Mesenchymal stem cell (in vitro differentiated cells and primary cell): Measurements from ENCODE around the gene ATR.
A peak's percentile ranks its signal among the peaks of the same experiment; 100 is the strongest.

Experiments used
- DNase-seq: peaks from one replicate; pipeline ENCODE4 v3.0.0-alpha.2; 2013
- H2AFZ ChIP-seq: one replicate; pipeline ENCODE4 v1.6.1; 2013; ENCODE audit warnings: low read depth, mild to moderate bottlenecking, control low read depth, inconsistent platforms, low read length, moderate library complexity
- H2AK5ac ChIP-seq: 2 replicates; pipeline ENCODE4 v1.6.1; 2013; ENCODE audit warnings: low read length, moderate library complexity, mild to moderate bottlenecking, inconsistent platforms; ENCODE audit not compliant: severe bottlenecking
- H2BK120ac ChIP-seq: one replicate; pipeline ENCODE4 v1.6.1; 2013; ENCODE audit warnings: low read depth, mild to moderate bottlenecking, inconsistent platforms, low read length, moderate library complexity
- H2BK12ac ChIP-seq, 2 experiments: one replicate each; pipeline ENCODE4 v1.6.1; 2013; ENCODE audit warnings: inconsistent platforms in 2 of 2, low read length in 2 of 2, mild to moderate bottlenecking in 2 of 2, moderate library complexity in 2 of 2, control low read depth in 1 of 2
- H2BK15ac ChIP-seq: one replicate; pipeline ENCODE4 v1.6.1; 2013; ENCODE audit warnings: mild to moderate bottlenecking, low read depth, inconsistent platforms; ENCODE audit not compliant: poor library complexity, severe bottlenecking
- H2BK5ac ChIP-seq: 2 replicates; pipeline ENCODE4 v1.6.1; 2013; ENCODE audit warnings: low read depth, mild to moderate bottlenecking, low read length, control low read depth, inconsistent platforms; ENCODE audit not compliant: poor library complexity, severe bottlenecking
- H3K14ac ChIP-seq, 2 experiments: one replicate each; pipeline ENCODE4 v1.6.1; 2013; ENCODE audit warnings: inconsistent platforms in 2 of 2, low read length in 2 of 2, control low read depth in 1 of 2, mild to moderate bottlenecking in 1 of 2, moderate library complexity in 1 of 2
- H3K18ac ChIP-seq, 2 experiments: one replicate each; pipeline ENCODE4 v1.6.1; 2013; ENCODE audit warnings: inconsistent platforms in 2 of 2, low read length in 2 of 2, control low read depth in 1 of 2, low read depth in 1 of 2, mild to moderate bottlenecking in 1 of 2
- H3K23ac ChIP-seq, 2 experiments: one replicate each; pipeline ENCODE4 v1.6.1; 2013; ENCODE audit warnings: inconsistent platforms in 2 of 2, low read length in 2 of 2, mild to moderate bottlenecking in 2 of 2, moderate library complexity in 2 of 2, control low read depth in 1 of 2
- H3K27ac ChIP-seq: 2 replicates; pipeline ENCODE4 v1.5.1; 2013; ENCODE audit warnings: mild to moderate bottlenecking, moderate library complexity, low read length, control low read depth, inconsistent platforms; ENCODE audit not compliant: poor library complexity, severe bottlenecking
- H3K27me3 ChIP-seq, 2 experiments: 2 replicates each; pipeline versions ENCODE4 v1.6.1 to v1.7.0; 2013; ENCODE audit warnings: low read length in 2 of 2, mild to moderate bottlenecking in 2 of 2, moderate library complexity in 2 of 2, control low read depth in 1 of 2, inconsistent platforms in 1 of 2; ENCODE audit not compliant: control insufficient read depth in 1 of 2, insufficient read depth in 1 of 2
- H3K36me3 ChIP-seq, 2 experiments: 2 replicates each; pipeline versions ENCODE4 v1.6.1 to v1.7.0; 2013; ENCODE audit warnings: low read length in 2 of 2, control low read depth in 1 of 2, inconsistent platforms in 1 of 2, low read depth in 1 of 2, mild to moderate bottlenecking in 1 of 2; ENCODE audit not compliant: insufficient read depth in 2 of 2, control insufficient read depth in 1 of 2
- H3K4ac ChIP-seq, 2 experiments: one replicate each; pipeline ENCODE4 v1.6.1; 2013; ENCODE audit warnings: inconsistent platforms in 2 of 2, low read length in 2 of 2, mild to moderate bottlenecking in 2 of 2, moderate library complexity in 2 of 2, control low read depth in 1 of 2, low read depth in 1 of 2
- H3K4me1 ChIP-seq: 2 replicates; pipeline ENCODE4 v1.6.1; 2013; ENCODE audit warnings: low read depth, low read length, control low read depth; ENCODE audit not compliant: control insufficient read depth, insufficient read depth
- H3K4me2 ChIP-seq: 2 replicates; pipeline ENCODE4 v1.6.1; 2013; ENCODE audit warnings: low read length, mild to moderate bottlenecking, inconsistent platforms; ENCODE audit not compliant: poor library complexity, severe bottlenecking
- H3K4me3 ChIP-seq, 2 experiments: 2 replicates each; pipeline versions ENCODE4 v1.5.1 to v1.7.0; 2013; ENCODE audit warnings: low read length in 2 of 2, mild to moderate bottlenecking in 2 of 2, control low read depth in 1 of 2, low read depth in 1 of 2; ENCODE audit not compliant: insufficient read depth in 1 of 2
- H3K79me1 ChIP-seq: replicated peaks from 2 replicates; pipeline ENCODE4 v1.6.1; 2013; ENCODE audit warnings: mild to moderate bottlenecking, control low read depth, low read length, inconsistent platforms; ENCODE audit not compliant: poor library complexity, severe bottlenecking
- H3K9ac ChIP-seq: 2 replicates; pipeline ENCODE4 v1.7.0; 2013; ENCODE audit warnings: mild to moderate bottlenecking, low read length, moderate library complexity
- H3K9me3 ChIP-seq: 2 replicates; pipeline ENCODE4 v1.7.0; 2013; ENCODE audit warnings: mild to moderate bottlenecking, low read length; ENCODE audit not compliant: control insufficient read depth
- H4K8ac ChIP-seq: one replicate; pipeline ENCODE4 v1.6.1; 2013; ENCODE audit warnings: inconsistent platforms, mild to moderate bottlenecking, low read length, moderate library complexity
- H4K91ac ChIP-seq: one replicate; pipeline ENCODE4 v1.6.1; 2013; ENCODE audit warnings: mild to moderate bottlenecking, low read length, inconsistent platforms
- WGBS: methylation state at CpG from one replicate; pipeline ENCODE4 v1.1.7; 2013; ENCODE audit warnings: mixed read lengths; 5-methylcytosine and 5-hydroxymethylcytosine counted together

ATR gene

GRCh38 chr3:142481196-142481595, 97.3 kb downstream of the ATR start:
- peak overlapping the region in 1 of 2 experiments; percentile 52 for H3K4me3 ChIP-seq
- H3K14ac ChIP-seq: no peak overlapping the region
- no peaks in the 10 kb centered on the region for H3K27me3 ChIP-seq
- WGBS: 100% methylated on average over 2 of the region's 2 CpGs
- no peak overlapping the region for H3K4me2 ChIP-seq
- H2BK120ac ChIP-seq: no peak overlapping the region
- no peak overlapping the region for H4K91ac ChIP-seq
- no peak overlapping the region for H3K27ac ChIP-seq
- H2BK5ac ChIP-seq: no peak overlapping the region
- no peak overlapping the region for H2BK12ac ChIP-seq
- H2AFZ ChIP-seq: no peak overlapping the region
- no peak overlapping the region for H3K9ac ChIP-seq
- H3K79me1 ChIP-seq: no peaks in the 10 kb centered on the region
- peaks cover 25% of the 10 kb centered on the region for H3K9me3 ChIP-seq
- H2BK15ac ChIP-seq: no peak overlapping the region
- no peak overlapping the region for H3K23ac ChIP-seq
- H2AK5ac ChIP-seq: no peak overlapping the region
- H3K4ac ChIP-seq: no peak overlapping the region
- no peak overlapping the region for H3K18ac ChIP-seq
- no peak overlapping the region for H4K8ac ChIP-seq
- H3K4me1 ChIP-seq: no peaks in the 10 kb centered on the region
- peaks cover 16 to 50% of the 10 kb centered on the region in 2 experiments for H3K36me3 ChIP-seq
- DNase-seq: no peak

DNA sequence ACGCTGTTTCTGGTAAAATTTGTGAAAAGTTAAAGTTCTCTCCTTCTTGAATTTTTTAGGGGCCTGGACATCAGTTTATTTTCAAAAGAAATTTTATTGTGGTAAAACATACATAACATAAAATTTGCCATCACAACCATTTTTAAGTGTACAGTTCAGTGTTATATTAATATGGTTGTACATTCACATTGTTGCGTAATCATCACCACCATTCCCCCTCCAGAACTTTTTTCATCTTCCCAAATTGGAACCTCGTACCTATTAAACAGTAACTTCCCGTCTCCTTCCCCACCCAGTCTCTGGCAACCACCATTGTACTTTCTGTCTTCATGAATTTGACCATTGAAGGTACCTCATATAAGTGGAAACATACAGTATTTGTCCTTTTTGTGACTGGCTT, 107.7 kb downstream of the ATR start:
- no peak for DNase-seq
- H3K14ac ChIP-seq: no peak overlapping the region
- H4K8ac ChIP-seq: no peak overlapping the region
- H3K27me3 ChIP-seq: no peaks in the 10 kb centered on the region
- H3K23ac ChIP-seq: no peak overlapping the region
- no peak overlapping the region for H2BK5ac ChIP-seq
- no peak overlapping the region for H3K9ac ChIP-seq
- no peak overlapping the region for H3K4me2 ChIP-seq
- no peak overlapping the region for H3K27ac ChIP-seq
- H3K4me3 ChIP-seq: no peak overlapping the region
- H3K18ac ChIP-seq: no peak overlapping the region
- H4K91ac ChIP-seq: no peak overlapping the region
- H2BK15ac ChIP-seq: no peak overlapping the region
- peaks cover 8% of the 10 kb centered on the region for H3K9me3 ChIP-seq
- peaks cover 4 to 25% of the 10 kb centered on the region in 2 experiments for H3K36me3 ChIP-seq
- no peak overlapping the region for H2BK12ac ChIP-seq
- no peaks in the 10 kb centered on the region for H3K4me1 ChIP-seq
- no peak overlapping the region for H2BK120ac ChIP-seq
- no peak overlapping the region for H3K4ac ChIP-seq
- no peak overlapping the region for H2AK5ac ChIP-seq
- no peaks in the 10 kb centered on the region for H3K79me1 ChIP-seq
- WGBS: 100% methylated on average over 3 of the region's 4 CpGs
- no peak overlapping the region for H2AFZ ChIP-seq

- Histone ChIP-seq H2AFZ (no peak overlapping the region), H2BK15ac (no peak overlapping the region), H3K27ac (no peak overlapping the region), H3K18ac (no peak overlapping the region), H3K36me3 (peaks cover 4 to 33% of the 10 kb centered on the region in 2 experiments), H3K4ac (no peak overlapping the region), H2BK5ac (no peak overlapping the region), H2BK12ac (no peak overlapping the region), H3K9ac (no peak overlapping the region), H4K91ac (no peak overlapping the region), H3K79me1 (no peaks in the 10 kb centered on the region), H3K4me1 (no peaks in the 10 kb centered on the region), H3K4me3 (no peak overlapping the region), H4K8ac (no peak overlapping the region), H3K23ac (no peak overlapping the region), H2AK5ac (no peak overlapping the region), H3K14ac (no peak overlapping the region), H3K4me2 (no peak overlapping the region), H3K27me3 (no peaks in the 10 kb centered on the region), H3K9me3 (peaks cover 7% of the 10 kb centered on the region), H2BK120ac (no peak overlapping the region)
- 98% methylated on average over 3 of the region's 4 CpGs for WGBS
- DNase-seq: no peak
These were observed 110.1 kb downstream of the ATR start for GRCh38 chr3:142468456-142468855.

GRCh38 chr3:142467768-142468167, 110.8 kb downstream of the ATR start:
- WGBS: 84% methylated on average over 2 of the region's 3 CpGs
- no peaks in the 10 kb centered on the region for H3K9me3 ChIP-seq
- no peak overlapping the region for H2BK120ac ChIP-seq
- no peak overlapping the region for H3K4ac ChIP-seq
- H3K23ac ChIP-seq: no peak overlapping the region
- no peak overlapping the region for H2AFZ ChIP-seq
- no peak overlapping the region for H2BK12ac ChIP-seq
- no peak overlapping the region for H4K91ac ChIP-seq
- DNase-seq: no peak
- peaks cover 3 to 26% of the 10 kb centered on the region in 2 experiments for H3K36me3 ChIP-seq
- H2BK15ac ChIP-seq: no peak overlapping the region
- H3K18ac ChIP-seq: no peak overlapping the region
- H3K14ac ChIP-seq: no peak overlapping the region
- H3K4me1 ChIP-seq: no peaks in the 10 kb centered on the region
- no peak overlapping the region for H3K27ac ChIP-seq
- no peak overlapping the region for H3K4me3 ChIP-seq
- H3K4me2 ChIP-seq: no peak overlapping the region
- no peak overlapping the region for H2BK5ac ChIP-seq
- H3K9ac ChIP-seq: no peak overlapping the region
- H3K27me3 ChIP-seq: no peaks in the 10 kb centered on the region
- no peak overlapping the region for H4K8ac ChIP-seq
- H2AK5ac ChIP-seq: no peak overlapping the region
- no peaks in the 10 kb centered on the region for H3K79me1 ChIP-seq
